Sigmoid colon (tissue), 7 donors: ENCODE measurements around the gene CAMTA1. TPM values are rescaled to one million over a fixed set of nuclear protein-coding genes. Genes with fewer than 3 reads are reported as not detected.

Experiments
- DNase-seq: peaks from one replicate; pipeline ENCODE4 v3.0.0-alpha.2; 2019
- H3K27ac ChIP-seq, 4 donors: fragments of 200-600 bp; sonication (generic); one replicate each; pipeline ENCODE4 v1.5.1; 2016 to 2019; ENCODE audit warnings: mild to moderate bottlenecking in 1 of 4
- H3K27me3 ChIP-seq, 3 donors: fragments of 200-600 bp; sonication (generic); one replicate each; pipeline ENCODE4 v1.5.1; 2019; ENCODE audit warnings: mild to moderate bottlenecking in 1 of 3
- H3K36me3 ChIP-seq, 4 donors: fragments of 200-600 bp; sonication (generic); one replicate each; pipeline ENCODE4 v1.5.1; 2016 to 2019
- H3K4me1 ChIP-seq, 4 donors: fragments of 200-600 bp; sonication (generic); one replicate each; pipeline ENCODE4 v1.5.1; 2017 to 2019
- H3K4me3 ChIP-seq, 4 donors: fragments of 200-600 bp; sonication (generic); one replicate each; pipeline ENCODE4 v1.5.1; 2017 to 2019; ENCODE audit warnings: mild to moderate bottlenecking in 2 of 4, moderate library complexity in 1 of 4
- H3K9me3 ChIP-seq, 4 donors: fragments of 200-600 bp in 3 of 4; sonication (generic) in 3 of 4; one replicate each; pipeline versions ENCODE4 v1.5.1 to v1.6.1; 2013 to 2019
- EP300 ChIP-seq, 4 donors: sonication (generic); formaldehyde crosslinking; IDR thresholded peaks; one replicate each; pipeline ENCODE4 v1.6.1; 2017; ENCODE audit warnings: antibody characterized with exemption in 4 of 4
- POLR2A ChIP-seq, 2 donors: fragments of 450-650 bp; IDR thresholded peaks; one replicate each; pipeline ENCODE4 v1.6.1; 2016; ENCODE audit warnings: antibody characterized with exemption in 2 of 2, mild to moderate bottlenecking in 2 of 2, moderate library complexity in 2 of 2
- POLR2AphosphoS5 ChIP-seq, 4 donors: sonication (generic); formaldehyde crosslinking; IDR thresholded peaks; one replicate each; pipeline ENCODE4 v1.6.1; 2017; ENCODE audit warnings: antibody characterized with exemption in 4 of 4
- WGBS, 2 donors: extraction: QIAGEN DNeasy Blood & Tissue Kit; methylation state at CpG; one replicate each; pipeline ENCODE4 v1.1.7; 2013; 5-methylcytosine and 5-hydroxymethylcytosine counted together
- intact Hi-C: fragments of 100-400 bp; cut with DNase I; formaldehyde crosslinking; loops from one replicate; pipeline ENCODE4 v1.15.1; 2023
- polyA plus RNA-seq, 3 donors: library from polyadenylated mRNA; stranded (reverse); fragments of 200-250 nt; gene quantifications; one replicate each; pipeline ENCODE4 v1.2.3, GENCODE V29; 2013
- total RNA-seq, 4 donors: library from RNA; depleted of rRNA; stranded (reverse); fragments of >200 nt; gene quantifications; one replicate each; pipeline ENCODE4 v1.1.0, GENCODE V29; 2016
- TF ChIP-seq, protein P1 (sequence below), 4 experiments: fragments of 450-650 bp in 3 of 4; fragments of 200-600 bp in 1 of 4; IDR thresholded peaks; one replicate each; pipeline ENCODE4 v1.5.1; 2016 to 2019; ENCODE audit warnings: antibody characterized with exemption in 4 of 4, mild to moderate bottlenecking in 3 of 4, moderate library complexity in 2 of 4
- donor health status: healthy with polysubstance abuse.
- donor health status: Bipolar disorder and iron deficiency.
- donor health status: healthy.

Gene CAMTA1
- total and polyA plus RNA-seq, 7 donors = 97.9 to 196 (median 177) TPM

DNA sequence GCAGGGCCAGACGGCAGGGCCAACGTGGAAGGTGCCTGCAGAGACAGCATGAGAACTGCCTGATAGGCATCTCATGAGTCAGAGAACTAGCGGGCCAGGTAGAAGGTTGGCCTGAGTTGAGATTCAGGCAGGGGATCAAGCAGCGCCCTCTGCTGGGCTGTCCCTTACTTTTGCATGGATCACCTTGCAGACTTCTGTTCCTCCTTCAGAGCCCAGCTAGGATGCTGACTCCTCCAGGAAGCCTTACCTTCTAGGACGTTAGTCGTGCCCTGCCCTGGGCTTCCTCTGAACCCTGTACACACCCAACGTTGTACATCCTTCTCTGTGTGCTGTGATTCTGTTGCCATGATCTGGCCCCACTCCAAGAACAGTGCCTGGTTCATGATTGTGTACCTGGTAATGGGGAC, 754.5 kb downstream of the CAMTA1 start:
- Histone ChIP-seq H3K36me3 (no peaks in the 10 kb centered on the region), H3K27me3 (peaks cover 0 to 2% (median 0%) of the 10 kb centered on the region in 3 donors), H3K4me3 (no peak overlapping the region), H3K27ac (no peak overlapping the region), H3K4me1 (no peaks in the 10 kb centered on the region), H3K9me3 (no peaks in the 10 kb centered on the region)
- TF ChIP-seq POLR2A (IDR thresholded peaks at IDR 0.05) (no peak), POLR2AphosphoS5 (IDR thresholded peaks at IDR 0.05) (no peak), EP300 (IDR thresholded peaks at IDR 0.05) (no peak)
- TF ChIP-seq, protein P1, sequence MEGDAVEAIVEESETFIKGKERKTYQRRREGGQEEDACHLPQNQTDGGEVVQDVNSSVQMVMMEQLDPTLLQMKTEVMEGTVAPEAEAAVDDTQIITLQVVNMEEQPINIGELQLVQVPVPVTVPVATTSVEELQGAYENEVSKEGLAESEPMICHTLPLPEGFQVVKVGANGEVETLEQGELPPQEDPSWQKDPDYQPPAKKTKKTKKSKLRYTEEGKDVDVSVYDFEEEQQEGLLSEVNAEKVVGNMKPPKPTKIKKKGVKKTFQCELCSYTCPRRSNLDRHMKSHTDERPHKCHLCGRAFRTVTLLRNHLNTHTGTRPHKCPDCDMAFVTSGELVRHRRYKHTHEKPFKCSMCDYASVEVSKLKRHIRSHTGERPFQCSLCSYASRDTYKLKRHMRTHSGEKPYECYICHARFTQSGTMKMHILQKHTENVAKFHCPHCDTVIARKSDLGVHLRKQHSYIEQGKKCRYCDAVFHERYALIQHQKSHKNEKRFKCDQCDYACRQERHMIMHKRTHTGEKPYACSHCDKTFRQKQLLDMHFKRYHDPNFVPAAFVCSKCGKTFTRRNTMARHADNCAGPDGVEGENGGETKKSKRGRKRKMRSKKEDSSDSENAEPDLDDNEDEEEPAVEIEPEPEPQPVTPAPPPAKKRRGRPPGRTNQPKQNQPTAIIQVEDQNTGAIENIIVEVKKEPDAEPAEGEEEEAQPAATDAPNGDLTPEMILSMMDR (IDR thresholded peaks at IDR 0.05) = no peak
- 30 to 52% methylated on average over 7 of the region's 7 CpGs for WGBS, 2 donors
- intact Hi-C loops = no loop called here
- DNase-seq = no peak

DNA sequence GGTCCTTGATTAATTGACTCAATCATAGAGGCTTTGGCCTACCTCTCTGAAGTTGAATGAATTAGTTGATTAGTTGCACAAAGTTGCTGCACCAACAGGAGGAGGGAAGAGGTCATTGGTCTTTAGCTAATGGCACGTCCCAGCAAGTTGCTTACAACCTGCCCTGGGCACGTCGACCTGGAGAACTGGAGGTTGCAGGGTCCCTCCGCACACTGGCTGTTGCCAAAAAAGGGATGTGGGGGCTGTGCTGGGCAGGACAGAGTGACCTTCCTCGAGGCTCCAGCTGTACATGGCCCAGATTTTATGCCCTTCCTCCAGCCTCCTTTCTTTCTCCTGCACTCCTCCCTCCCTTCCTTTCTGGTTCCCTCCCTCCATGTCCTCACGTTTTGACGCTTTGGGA, 755.6 kb downstream of the CAMTA1 start:
- Histone ChIP-seq H3K36me3 (no peaks in the 10 kb centered on the region), H3K4me3 (no peak overlapping the region), H3K4me1 (no peaks in the 10 kb centered on the region), H3K9me3 (no peaks in the 10 kb centered on the region), H3K27ac (no peak overlapping the region), H3K27me3 (peaks cover 0 to 2% (median 0%) of the 10 kb centered on the region in 3 donors)
- TF ChIP-seq POLR2A (IDR thresholded peaks at IDR 0.05) (no peak), EP300 (IDR thresholded peaks at IDR 0.05) (no peak), POLR2AphosphoS5 (IDR thresholded peaks at IDR 0.05) (no peak)
- TF ChIP-seq, protein P1 (IDR thresholded peaks at IDR 0.05) = no peak
- 80 to 82% methylated on average over 7 of the region's 7 CpGs for WGBS, 2 donors
- no peak for DNase-seq
- intact Hi-C loops = no loop called here

DNA sequence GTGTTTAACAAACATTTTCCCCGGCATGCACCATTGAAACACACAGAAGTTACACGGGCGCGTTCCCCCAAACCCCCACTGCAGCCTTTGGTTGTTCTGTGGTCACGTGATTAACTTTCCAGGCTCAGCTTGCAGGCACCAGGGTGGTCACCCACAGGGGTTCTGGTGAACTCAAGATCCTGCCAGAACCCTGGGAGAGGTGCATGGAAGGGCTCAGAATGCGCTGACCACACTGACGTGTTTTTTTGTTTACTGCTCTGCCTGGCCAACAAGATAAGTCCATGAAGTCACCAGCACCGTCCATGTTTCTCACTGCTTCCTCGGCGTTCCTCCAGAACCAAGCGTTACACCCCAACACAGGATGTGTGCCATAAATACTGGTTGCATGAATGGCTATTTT, 756.4 kb downstream of the CAMTA1 start:
- DNase-seq = no peak
- WGBS, 2 donors = 82 to 87% methylated on average over 11 of the region's 11 CpGs
- Histone ChIP-seq H3K27me3 (peaks cover 0 to 2% (median 0%) of the 10 kb centered on the region in 3 donors), H3K4me3 (no peak overlapping the region), H3K27ac (no peak overlapping the region), H3K4me1 (no peaks in the 10 kb centered on the region), H3K36me3 (no peaks in the 10 kb centered on the region), H3K9me3 (no peaks in the 10 kb centered on the region)
- TF ChIP-seq POLR2A (IDR thresholded peaks at IDR 0.05) = no peak
- TF ChIP-seq POLR2AphosphoS5 (IDR thresholded peaks at IDR 0.05) = no peak
- TF ChIP-seq, protein P1 (IDR thresholded peaks at IDR 0.05) = no peak
- no peak for TF ChIP-seq EP300 (IDR thresholded peaks at IDR 0.05)
- intact Hi-C loops = no loop called here

DNA sequence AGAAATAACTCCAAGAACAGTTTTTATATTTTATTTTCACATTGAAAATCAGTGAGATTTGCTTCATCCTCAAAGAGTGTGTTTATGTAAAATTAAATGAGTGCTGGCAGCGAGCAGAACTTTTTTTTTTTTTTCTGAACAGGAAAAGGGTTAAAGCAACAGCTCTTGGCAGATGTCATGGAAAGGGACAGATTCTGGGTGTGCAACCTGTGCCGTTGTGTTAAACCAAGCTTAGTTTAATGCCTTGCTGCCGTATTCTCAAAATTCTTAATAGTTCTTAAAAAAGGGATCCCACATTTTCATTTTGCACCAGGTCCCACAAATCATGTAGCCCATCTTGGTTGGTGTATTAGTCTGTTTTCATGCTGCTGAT, 758.5 kb downstream of the CAMTA1 start:
- Histone ChIP-seq H3K4me3 (no peak overlapping the region), H3K36me3 (no peaks in the 10 kb centered on the region), H3K4me1 (no peaks in the 10 kb centered on the region), H3K27ac (no peak overlapping the region), H3K9me3 (no peaks in the 10 kb centered on the region), H3K27me3 (peaks cover 0 to 2% (median 0%) of the 10 kb centered on the region in 3 donors)
- intact Hi-C loops = no loop called here
- TF ChIP-seq, protein P1 (IDR thresholded peaks at IDR 0.05) = no peak
- TF ChIP-seq EP300 (IDR thresholded peaks at IDR 0.05) = no peak
- TF ChIP-seq POLR2AphosphoS5 (IDR thresholded peaks at IDR 0.05) = no peak
- no peak for TF ChIP-seq POLR2A (IDR thresholded peaks at IDR 0.05)
- WGBS, 2 donors = 75% methylated on average over 3 of the region's 3 CpGs
- DNase-seq = no peak
